SK-N-SH treated with all-trans-retinoic acid at 6 μM for 48 hours (cell line): ENCODE measurements around the gene TNFRSF25.

Experiments
- ATAC-seq: fragments of 200-7000 bp; cut with Tn5 transposase; 3 replicates; pipeline ENCODE4 v1.9.1; 2020; ENCODE audit warnings: mild to moderate bottlenecking, moderate library complexity
- ARNTL ChIP-seq: fragments of 450-650 bp; formaldehyde crosslinking; IDR thresholded peaks from 2 replicates; pipeline ENCODE4 v1.5.0; 2020; ENCODE audit warnings: low read depth, mild to moderate bottlenecking, moderate library complexity, borderline replicate concordance
- BACH2 ChIP-seq: fragments of 250-450 bp; sonication (Bioruptor Pico); IDR thresholded peaks from 2 replicates; pipeline ENCODE4 v1.9.0; 2021; ENCODE audit warnings: mild to moderate bottlenecking, borderline replicate concordance
- CREB5 ChIP-seq: fragments of 250-450 bp; sonication (Bioruptor Pico); IDR thresholded peaks from 2 replicates; pipeline ENCODE4 v1.5.1; 2020; ENCODE audit warnings: low read depth, mild to moderate bottlenecking, moderate library complexity
- CSDC2 ChIP-seq: fragments of 250-450 bp; sonication (Bioruptor Pico); IDR thresholded peaks from 2 replicates; pipeline ENCODE4 v1.5.0; 2020; ENCODE audit warnings: mild to moderate bottlenecking, moderate library complexity
- ESRRG ChIP-seq: fragments of 250-450 bp; sonication (Bioruptor Pico); IDR thresholded peaks from 2 replicates; pipeline ENCODE4 v1.6.1; 2021; ENCODE audit warnings: mild to moderate bottlenecking
- GLIS3 ChIP-seq: fragments of 250-450 bp; sonication (Bioruptor Pico); IDR thresholded peaks from 2 replicates; pipeline ENCODE4 v1.5.0; 2020; ENCODE audit warnings: mild to moderate bottlenecking, moderate library complexity
- ISL1 ChIP-seq: fragments of 250-450 bp; sonication (Bioruptor Pico); IDR thresholded peaks from 2 replicates; pipeline ENCODE4 v2.1.2; 2022; ENCODE audit warnings: mild to moderate bottlenecking, moderate library complexity
- OSR1 ChIP-seq: fragments of 250-450 bp; sonication (Bioruptor Pico); IDR thresholded peaks from 2 replicates; pipeline ENCODE4 v1.8.0; 2022; ENCODE audit warnings: moderate library complexity, mild to moderate bottlenecking, inconsistent platforms
- PPARA ChIP-seq: fragments of 250-450 bp; sonication (Bioruptor Pico); IDR thresholded peaks from 2 replicates; pipeline ENCODE4 v1.5.0; 2020; ENCODE audit warnings: mild to moderate bottlenecking, borderline replicate concordance
- RARB ChIP-seq: fragments of 250-450 bp; sonication (Bioruptor Pico); IDR thresholded peaks from 2 replicates; pipeline ENCODE4 v1.8.0; 2021; ENCODE audit warnings: mild to moderate bottlenecking, moderate library complexity
- SNAI2 ChIP-seq: fragments of 250-450 bp; sonication (Bioruptor Pico); IDR thresholded peaks from 2 replicates; pipeline ENCODE4 v1.5.0; 2020; ENCODE audit warnings: mild to moderate bottlenecking, moderate library complexity
- TOX ChIP-seq: fragments of 250-450 bp; sonication (Bioruptor Pico); IDR thresholded peaks from 2 replicates; pipeline ENCODE4 v1.8.0; 2021; ENCODE audit warnings: mild to moderate bottlenecking, moderate library complexity, borderline replicate concordance
- ZC3H10 ChIP-seq: fragments of 250-450 bp; sonication (Bioruptor Pico); IDR thresholded peaks from 2 replicates; pipeline ENCODE4 v1.5.1; 2021; ENCODE audit warnings: mild to moderate bottlenecking, moderate library complexity
- ZFP3 ChIP-seq: fragments of 250-450 bp; sonication (Bioruptor Pico); IDR thresholded peaks from 2 replicates; pipeline ENCODE4 v1.5.0; 2020; ENCODE audit warnings: mild to moderate bottlenecking, moderate library complexity
- ZFP30 ChIP-seq: fragments of 450-650 bp; formaldehyde crosslinking; IDR thresholded peaks from 2 replicates; pipeline ENCODE4 v1.5.0; 2022; ENCODE audit warnings: mild to moderate bottlenecking, moderate library complexity
- ZNF565 ChIP-seq: fragments of 450-650 bp; formaldehyde crosslinking; conservative IDR thresholded peaks from 2 replicates; pipeline ENCODE4 v1.5.0; 2020; ENCODE audit warnings: low read depth, mild to moderate bottlenecking, moderate library complexity
- ZNF70 ChIP-seq: fragments of 450-650 bp; formaldehyde crosslinking; IDR thresholded peaks from 2 replicates; pipeline ENCODE4 v1.5.0; 2020; ENCODE audit warnings: mild to moderate bottlenecking, moderate library complexity
- TF ChIP-seq, protein P1 (sequence below): fragments of 250-450 bp; sonication (Bioruptor Pico); IDR thresholded peaks from 2 replicates; pipeline ENCODE4 v1.8.0; 2021; ENCODE audit warnings: low read depth, mild to moderate bottlenecking, moderate library complexity, borderline replicate concordance
- TF ChIP-seq, protein P2 (sequence below): fragments of 250-450 bp; sonication (Bioruptor Pico); IDR thresholded peaks from 2 replicates; pipeline ENCODE4 v1.5.1; 2021; ENCODE audit warnings: mild to moderate bottlenecking, moderate library complexity
- TF ChIP-seq, protein P3 (sequence below): fragments of 250-450 bp; sonication (Bioruptor Pico); IDR thresholded peaks from 2 replicates; pipeline ENCODE4 v1.5.0; 2020; ENCODE audit warnings: mild to moderate bottlenecking, moderate library complexity

Gene TNFRSF25

GRCh38 chr1:6459850-6460265 is 6.1 kb downstream of the TNFRSF25 start (continued):
- TF ChIP-seq, protein P1, sequence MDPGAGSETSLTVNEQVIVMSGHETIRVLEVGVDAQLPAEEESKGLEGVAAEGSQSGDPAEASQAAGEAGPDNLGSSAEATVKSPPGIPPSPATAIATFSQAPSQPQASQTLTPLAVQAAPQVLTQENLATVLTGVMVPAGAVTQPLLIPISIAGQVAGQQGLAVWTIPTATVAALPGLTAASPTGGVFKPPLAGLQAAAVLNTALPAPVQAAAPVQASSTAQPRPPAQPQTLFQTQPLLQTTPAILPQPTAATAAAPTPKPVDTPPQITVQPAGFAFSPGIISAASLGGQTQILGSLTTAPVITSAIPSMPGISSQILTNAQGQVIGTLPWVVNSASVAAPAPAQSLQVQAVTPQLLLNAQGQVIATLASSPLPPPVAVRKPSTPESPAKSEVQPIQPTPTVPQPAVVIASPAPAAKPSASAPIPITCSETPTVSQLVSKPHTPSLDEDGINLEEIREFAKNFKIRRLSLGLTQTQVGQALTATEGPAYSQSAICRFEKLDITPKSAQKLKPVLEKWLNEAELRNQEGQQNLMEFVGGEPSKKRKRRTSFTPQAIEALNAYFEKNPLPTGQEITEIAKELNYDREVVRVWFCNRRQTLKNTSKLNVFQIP (CRISPR knock-in tag): no peak
- TF ChIP-seq GLIS3 (CRISPR knock-in tag) (no peak), ARNTL (CRISPR knock-in tag) (no peak), ZFP3 (no peak)

DNA sequence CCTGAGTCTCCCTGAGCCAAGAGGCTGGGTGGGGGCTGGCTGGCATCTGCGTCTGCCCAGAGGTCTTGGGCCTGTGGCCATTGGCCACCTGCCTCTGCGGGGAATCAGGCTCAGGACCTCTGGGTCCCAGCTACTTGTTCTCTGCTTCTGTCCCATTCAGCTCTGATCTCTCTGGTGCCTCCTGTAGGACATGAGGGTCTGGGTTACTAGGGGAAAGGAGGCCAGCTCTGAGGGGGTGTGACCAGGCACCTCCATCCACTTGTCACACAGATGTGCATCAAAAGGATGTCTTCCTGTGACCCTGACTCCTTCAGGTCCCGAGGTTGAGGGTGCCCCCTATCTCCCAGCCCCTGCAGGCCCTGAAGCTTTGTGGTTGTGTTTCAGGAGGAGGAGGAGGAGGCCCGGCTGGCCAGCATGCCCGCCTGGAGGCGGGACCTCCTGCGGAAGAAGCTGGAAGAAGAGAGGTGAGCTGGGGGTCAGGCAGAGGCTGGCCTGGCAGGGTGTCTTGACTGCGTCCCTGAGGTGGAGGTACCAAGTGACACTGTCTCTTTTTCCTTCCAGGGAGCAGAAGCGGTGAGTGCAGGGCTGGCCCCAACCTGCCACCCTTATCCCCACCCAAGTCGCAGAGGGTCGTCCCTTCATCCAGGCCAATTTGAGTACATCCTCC is 9.0 kb downstream of the TNFRSF25 start:
- TF ChIP-seq RARB (no peak), ZNF70 (CRISPR knock-in tag) (no peak), OSR1 (CRISPR knock-in tag) (no peak), ISL1 (CRISPR knock-in tag) (no peak), CSDC2 (CRISPR knock-in tag) (no peak), CREB5 (CRISPR knock-in tag) (no peak), GLIS3 (CRISPR knock-in tag) (no peak), ZNF565 (no peak)
- TF ChIP-seq, protein P2, sequence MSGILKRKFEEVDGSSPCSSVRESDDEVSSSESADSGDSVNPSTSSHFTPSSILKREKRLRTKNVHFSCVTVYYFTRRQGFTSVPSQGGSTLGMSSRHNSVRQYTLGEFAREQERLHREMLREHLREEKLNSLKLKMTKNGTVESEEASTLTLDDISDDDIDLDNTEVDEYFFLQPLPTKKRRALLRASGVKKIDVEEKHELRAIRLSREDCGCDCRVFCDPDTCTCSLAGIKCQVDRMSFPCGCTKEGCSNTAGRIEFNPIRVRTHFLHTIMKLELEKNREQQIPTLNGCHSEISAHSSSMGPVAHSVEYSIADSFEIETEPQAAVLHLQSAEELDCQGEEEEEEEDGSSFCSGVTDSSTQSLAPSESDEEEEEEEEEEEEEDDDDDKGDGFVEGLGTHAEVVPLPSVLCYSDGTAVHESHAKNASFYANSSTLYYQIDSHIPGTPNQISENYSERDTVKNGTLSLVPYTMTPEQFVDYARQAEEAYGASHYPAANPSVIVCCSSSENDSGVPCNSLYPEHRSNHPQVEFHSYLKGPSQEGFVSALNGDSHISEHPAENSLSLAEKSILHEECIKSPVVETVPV: no peak
- peak; percentile 12; the same call in 2 of the 3 replicates for ATAC-seq

GRCh38 chr1:6455752-6456520 is 10.0 kb downstream of the TNFRSF25 start:
- 0 out of 3 replicates have a peak, but pooled peaks have one; percentile 17 for ATAC-seq

DNA sequence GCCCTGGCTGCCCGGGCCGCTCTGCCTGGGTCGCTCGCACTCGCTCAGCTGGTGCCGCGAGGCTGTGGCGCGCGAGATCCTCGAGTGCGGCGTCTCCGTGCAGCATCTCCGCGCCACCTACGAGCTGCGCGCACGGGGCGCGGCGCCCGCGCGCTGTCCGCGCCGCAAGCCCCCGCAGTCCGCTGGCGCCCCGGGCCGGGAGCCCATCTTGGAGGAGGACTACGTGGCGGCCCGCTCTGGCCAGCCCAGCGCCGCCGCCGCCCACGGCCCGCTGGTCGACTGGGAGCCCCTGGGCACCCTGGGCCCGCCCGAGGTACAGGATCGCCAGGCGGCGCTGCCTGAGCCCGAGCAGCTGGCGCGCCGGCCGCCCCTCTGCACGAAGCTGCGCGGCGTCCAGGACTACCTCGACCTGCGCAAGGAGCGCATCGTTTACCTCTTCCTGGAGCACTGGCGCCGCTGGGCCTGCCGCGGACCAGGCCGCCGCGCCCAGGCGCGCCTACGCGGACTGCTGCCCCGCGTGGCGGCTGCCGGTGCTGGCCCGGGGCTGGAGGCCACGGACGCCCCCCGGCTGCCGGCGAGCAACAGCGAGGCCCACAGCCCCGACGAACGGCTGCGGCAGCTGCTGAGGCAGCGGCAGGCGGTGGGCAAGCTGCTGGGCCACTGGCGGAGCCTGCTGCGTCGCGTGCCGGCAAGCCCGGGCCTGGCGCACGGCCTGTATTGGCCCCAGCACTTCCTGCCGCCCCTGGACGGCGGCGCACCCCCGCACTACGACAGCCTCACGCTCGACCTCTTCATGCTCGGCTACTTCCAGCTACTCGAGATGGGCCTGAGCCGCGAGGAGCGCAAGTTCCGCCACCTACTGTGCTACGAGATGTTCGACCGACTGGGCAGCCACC is 10.9 kb downstream of the TNFRSF25 start:
- ATAC-seq: no peak; the same call in 2 of the 3 replicates
- TF ChIP-seq RARB (no peak), ZNF70 (CRISPR knock-in tag) (no peak), CSDC2 (CRISPR knock-in tag) (no peak), ARNTL (CRISPR knock-in tag) (no peak), TOX (CRISPR knock-in tag) (no peak), CREB5 (CRISPR knock-in tag) (no peak), GLIS3 (CRISPR knock-in tag) (no peak), ZFP3 (no peak), ZC3H10 (no peak), OSR1 (CRISPR knock-in tag) (no peak), ESRRG (CRISPR knock-in tag) (no peak), ZNF565 (no peak), PPARA (CRISPR knock-in tag) (no peak), SNAI2 (CRISPR knock-in tag) (no peak), ZFP30 (CRISPR knock-in tag) (no peak), BACH2 (CRISPR knock-in tag) (no peak)
- TF ChIP-seq, protein P1 (CRISPR knock-in tag): no peak
- TF ChIP-seq, protein P3, sequence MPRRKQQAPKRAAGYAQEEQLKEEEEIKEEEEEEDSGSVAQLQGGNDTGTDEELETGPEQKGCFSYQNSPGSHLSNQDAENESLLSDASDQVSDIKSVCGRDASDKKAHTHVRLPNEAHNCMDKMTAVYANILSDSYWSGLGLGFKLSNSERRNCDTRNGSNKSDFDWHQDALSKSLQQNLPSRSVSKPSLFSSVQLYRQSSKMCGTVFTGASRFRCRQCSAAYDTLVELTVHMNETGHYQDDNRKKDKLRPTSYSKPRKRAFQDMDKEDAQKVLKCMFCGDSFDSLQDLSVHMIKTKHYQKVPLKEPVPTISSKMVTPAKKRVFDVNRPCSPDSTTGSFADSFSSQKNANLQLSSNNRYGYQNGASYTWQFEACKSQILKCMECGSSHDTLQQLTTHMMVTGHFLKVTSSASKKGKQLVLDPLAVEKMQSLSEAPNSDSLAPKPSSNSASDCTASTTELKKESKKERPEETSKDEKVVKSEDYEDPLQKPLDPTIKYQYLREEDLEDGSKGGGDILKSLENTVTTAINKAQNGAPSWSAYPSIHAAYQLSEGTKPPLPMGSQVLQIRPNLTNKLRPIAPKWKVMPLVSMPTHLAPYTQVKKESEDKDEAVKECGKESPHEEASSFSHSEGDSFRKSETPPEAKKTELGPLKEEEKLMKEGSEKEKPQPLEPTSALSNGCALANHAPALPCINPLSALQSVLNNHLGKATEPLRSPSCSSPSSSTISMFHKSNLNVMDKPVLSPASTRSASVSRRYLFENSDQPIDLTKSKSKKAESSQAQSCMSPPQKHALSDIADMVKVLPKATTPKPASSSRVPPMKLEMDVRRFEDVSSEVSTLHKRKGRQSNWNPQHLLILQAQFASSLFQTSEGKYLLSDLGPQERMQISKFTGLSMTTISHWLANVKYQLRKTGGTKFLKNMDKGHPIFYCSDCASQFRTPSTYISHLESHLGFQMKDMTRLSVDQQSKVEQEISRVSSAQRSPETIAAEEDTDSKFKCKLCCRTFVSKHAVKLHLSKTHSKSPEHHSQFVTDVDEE (CRISPR knock-in tag): no peak
- TF ChIP-seq, protein P2: no peak
